ENCODE results near the gene NUMBL. TPM values are rescaled to one million over a fixed set of nuclear protein-coding genes. Genes with fewer than 3 reads are reported as not detected.

NUMBL gene
- total and polyA plus RNA-seq, 9 of the 15 experiments (the other 6 are each of a cell fraction or from before 2014, with no cell fraction given) = 0.39 to 38.6 (median 6.6) TPM

DNA sequence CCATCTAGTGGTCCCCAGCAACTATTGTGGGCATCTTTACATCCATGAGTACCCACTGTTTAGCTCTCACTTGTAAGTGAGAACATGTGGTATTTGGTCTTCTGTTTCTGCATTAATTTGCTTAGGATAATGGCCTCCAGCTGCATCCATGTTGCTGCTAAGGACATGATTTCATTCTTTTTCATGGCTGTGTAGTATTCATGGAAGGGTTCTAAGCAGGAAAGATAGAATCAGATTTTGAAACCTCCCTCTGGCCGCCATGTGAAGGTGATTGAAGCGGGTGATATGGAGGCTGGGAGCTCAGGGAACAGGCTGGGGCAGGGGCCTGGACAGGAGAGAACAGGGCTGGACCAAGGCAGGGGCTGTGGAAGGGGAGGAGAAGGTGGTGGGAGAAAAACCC lies 69.2 kb downstream of the NUMBL start:
- BruUV-seq (replicated peaks) = no TSS peak
- TF ChIP-seq ZSCAN29 (IDR thresholded peaks at IDR 0.05) = no peak
- TF ChIP-seq ZNF146 (CRISPR knock-in tag; IDR thresholded peaks at IDR 0.05; ENCODE audit: unreplicated experiment) = peak; percentile 84
- Histone ChIP-seq H3K36me3 (ENCODE audit: control insufficient read depth, insufficient read depth, low read length) (peaks cover 70% of the 10 kb centered on the region; the same call in 2 of the 3 replicates), H3K9me1 (ENCODE audit: control insufficient read depth, insufficient read depth, low read length) (no peaks in the 10 kb centered on the region), H3K9ac (ENCODE audit: insufficient read depth in 1 of 2, low read depth in 2 of 2, low read length in 2 of 2) (no peak overlapping the region), H3K27ac (ENCODE audit: extremely low read depth, low read depth, low read length) (no peak overlapping the region), H4K20me1 (replicated peaks; ENCODE audit: control insufficient read depth, insufficient read depth, low read length) (no peaks in the 10 kb centered on the region), H3K79me2 (ENCODE audit: control insufficient read depth, insufficient read depth, low read length) (no peaks in the 10 kb centered on the region), H3K4me1 (replicated peaks in 1 of 2; ENCODE audit: control insufficient read depth in 2 of 2, insufficient read depth in 2 of 2, low read length in 2 of 2) (peaks cover 31 to 40% of the 10 kb centered on the region in 2 experiments), H3K4me2 (ENCODE audit: insufficient read depth, low read length) (no peak overlapping the region), H3K4me3 (no peak overlapping the region), H2AFZ (ENCODE audit: low read depth, low read length) (no peak overlapping the region), H3K27me3 (ENCODE audit: control insufficient read depth in 2 of 2, insufficient read depth in 2 of 2, low read length in 2 of 2) (no peaks in the 10 kb centered on the region), H3K9me3 (replicated peaks; ENCODE audit: control insufficient read depth, insufficient read depth, low read depth, low read length) (no peaks in the 10 kb centered on the region)
- ChIA-PET CTCF (ENCODE audit: low intra/inter-chr PET ratio) (no interaction called here), POLR2A (interaction anchor here (0.7 kb wide), 1 partner anchor 337 kb away, joined by 3 read pairs; no protein-coding TSS in a partner anchor)
- intact Hi-C loops (cut with micrococcal nuclease) (no loop called here), in situ Hi-C loops (cut with MboI) (no loop called here)
- ATAC-seq (no peak), DNase-seq (ENCODE audit: extremely low read depth in 1 of 4, low spot score in 3 of 4) (no peak), FAIRE-seq (no peak)
- WGBS (ENCODE audit: insufficient coverage, low coverage, missing lambda C conversion rate) = 58% methylated on average over 2 of the region's 2 CpGs

GRCh38 chr19:40620161-40620485 lies 70.3 kb downstream of the NUMBL start:
- intact Hi-C loops (cut with micrococcal nuclease) (no loop called here), in situ Hi-C loops (cut with MboI) (no loop called here)
- TF ChIP-seq SP1 (CRISPR knock-in tag; IDR thresholded peaks at IDR 0.05) = no peak
- TF ChIP-seq ZNF324 (CRISPR knock-in tag; IDR thresholded peaks at IDR 0.05) = no peak
- TF ChIP-seq RUNX1 (IDR thresholded peaks at IDR 0.05; ENCODE audit: low read depth) = no peak
- TF ChIP-seq HEY1 (CRISPR knock-in tag; IDR thresholded peaks at IDR 0.05; ENCODE audit: borderline replicate concordance) = no peak
- no peak for TF ChIP-seq CBFB (CRISPR knock-in tag; IDR thresholded peaks at IDR 0.05)
- TF ChIP-seq RFX7 (CRISPR knock-in tag; IDR thresholded peaks at IDR 0.05) = no peak
- TF ChIP-seq ZNF24 (IDR thresholded peaks at IDR 0.05) = no peak
- no peak for TF ChIP-seq WHSC1 (IDR thresholded peaks at IDR 0.05; ENCODE audit: low read length)
- no peak for TF ChIP-seq FIP1L1 (IDR thresholded peaks at IDR 0.05; ENCODE audit: low read depth, low read length, poor library complexity, severe bottlenecking)
- no peak for TF ChIP-seq HNRNPK (IDR thresholded peaks at IDR 0.05; ENCODE audit: low read depth, low read length, poor library complexity, severe bottlenecking)
- TF ChIP-seq ZNF644 (tag; IDR thresholded peaks at IDR 0.05; ENCODE audit: low read depth) = no peak
- Histone ChIP-seq H4K20me1 (replicated peaks; ENCODE audit: control insufficient read depth, insufficient read depth, low read length) (no peaks in the 10 kb centered on the region), H3K27me3 (ENCODE audit: control insufficient read depth in 2 of 2, insufficient read depth in 2 of 2, low read length in 2 of 2) (no peaks in the 10 kb centered on the region), H3K4me2 (ENCODE audit: insufficient read depth, low read length) (no peak overlapping the region), H3K9me3 (replicated peaks; ENCODE audit: control insufficient read depth, insufficient read depth, low read depth, low read length) (no peaks in the 10 kb centered on the region), H3K27ac (ENCODE audit: extremely low read depth, low read depth, low read length) (no peak overlapping the region), H3K79me2 (ENCODE audit: control insufficient read depth, insufficient read depth, low read length) (no peaks in the 10 kb centered on the region), H3K4me1 (replicated peaks in 1 of 2; ENCODE audit: control insufficient read depth in 2 of 2, insufficient read depth in 2 of 2, low read length in 2 of 2) (peaks cover 29 to 41% of the 10 kb centered on the region in 2 experiments), H2AFZ (ENCODE audit: low read depth, low read length) (no peak overlapping the region), H3K9ac (ENCODE audit: insufficient read depth in 1 of 2, low read depth in 2 of 2, low read length in 2 of 2) (no peak overlapping the region), H3K4me3 (no peak overlapping the region), H3K36me3 (ENCODE audit: control insufficient read depth, insufficient read depth, low read length) (peaks cover 70% of the 10 kb centered on the region; the same call in 2 of the 3 replicates), H3K9me1 (ENCODE audit: control insufficient read depth, insufficient read depth, low read length) (no peaks in the 10 kb centered on the region)
- DNase-seq (ENCODE audit: extremely low read depth in 1 of 4, low spot score in 3 of 4) = no peak
- no TSS peak for BruUV-seq (replicated peaks)
- POLR2A ChIA-PET = no interaction called here
- CTCF ChIA-PET (ENCODE audit: low intra/inter-chr PET ratio) = no interaction called here
- 92% methylated on average over 8 of the region's 8 CpGs for WGBS (ENCODE audit: insufficient coverage, low coverage, missing lambda C conversion rate)
- no peak for FAIRE-seq
- ATAC-seq = no peak

Measured in K562 (cell line).